Mesothelial cell of epicardium (in vitro differentiated cells): ENCODE results near the gene PTPRF. TPM values are rescaled to one million over a fixed set of nuclear protein-coding genes. Genes with fewer than 3 reads are reported as not detected.

Experiments
- DNase-seq, 2 experiments: peaks; one replicate each; pipeline ENCODE4 v3.0.0; 2021; ENCODE audit warnings: low spot score in 2 of 2; ENCODE audit not compliant: unreplicated experiment in 2 of 2
- H3K27ac Mint-ChIP-seq: 2 replicates; pipeline ENCODE4 v1.8.0; 2021; ENCODE audit warnings: mixed read lengths
- H3K27me3 Mint-ChIP-seq: 2 replicates; pipeline ENCODE4 v1.8.0; 2021; ENCODE audit warnings: low read depth, mixed read lengths
- H3K36me3 Mint-ChIP-seq: 2 replicates; pipeline ENCODE4 v1.8.0; 2021; ENCODE audit warnings: mixed read lengths
- H3K4me1 Mint-ChIP-seq: 2 replicates; pipeline ENCODE4 v1.8.0; 2021; ENCODE audit warnings: mixed read lengths
- H3K4me3 Mint-ChIP-seq: 2 replicates; pipeline ENCODE4 v1.8.0; 2021; ENCODE audit warnings: mild to moderate bottlenecking, moderate library complexity, mixed read lengths
- H3K9me3 Mint-ChIP-seq: 2 replicates; pipeline ENCODE4 v1.8.0; 2021; ENCODE audit warnings: mixed read lengths
- total RNA-seq: library from RNA; stranded (reverse); gene quantifications from 3 replicates; pipeline ENCODE4 v1.2.1, GENCODE V29; 2021
- TF ChIP-seq, protein P1 (sequence below): fragments of 200-600 bp; sonication (generic); IDR thresholded peaks from one replicate; pipeline ENCODE4 v1.5.0; 2021; ENCODE audit warnings: antibody characterized with exemption; ENCODE audit not compliant: unreplicated experiment

PTPRF gene
- total RNA-seq, 1 donor from 2014 or later: 464 TPM

DNA sequence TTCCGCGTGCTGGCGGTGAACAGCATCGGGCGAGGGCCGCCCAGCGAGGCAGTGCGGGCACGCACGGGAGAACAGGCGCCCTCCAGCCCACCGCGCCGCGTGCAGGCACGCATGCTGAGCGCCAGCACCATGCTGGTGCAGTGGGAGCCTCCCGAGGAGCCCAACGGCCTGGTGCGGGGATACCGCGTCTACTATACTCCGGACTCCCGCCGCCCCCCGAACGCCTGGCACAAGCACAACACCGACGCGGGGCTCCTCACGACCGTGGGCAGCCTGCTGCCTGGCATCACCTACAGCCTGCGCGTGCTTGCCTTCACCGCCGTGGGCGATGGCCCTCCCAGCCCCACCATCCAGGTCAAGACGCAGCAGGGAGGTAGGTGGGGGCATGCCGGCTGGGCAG is 60.5 kb downstream of the PTPRF start:
- Mint-ChIP-seq H3K9me3 (no peaks in the 10 kb centered on the region), H3K4me3 (no peak overlapping the region), H3K4me1 (peaks cover 11% of the 10 kb centered on the region), H3K27ac (no peak overlapping the region), H3K36me3 (peaks cover 28% of the 10 kb centered on the region), H3K27me3 (no peaks in the 10 kb centered on the region)
- TF ChIP-seq, protein P1, sequence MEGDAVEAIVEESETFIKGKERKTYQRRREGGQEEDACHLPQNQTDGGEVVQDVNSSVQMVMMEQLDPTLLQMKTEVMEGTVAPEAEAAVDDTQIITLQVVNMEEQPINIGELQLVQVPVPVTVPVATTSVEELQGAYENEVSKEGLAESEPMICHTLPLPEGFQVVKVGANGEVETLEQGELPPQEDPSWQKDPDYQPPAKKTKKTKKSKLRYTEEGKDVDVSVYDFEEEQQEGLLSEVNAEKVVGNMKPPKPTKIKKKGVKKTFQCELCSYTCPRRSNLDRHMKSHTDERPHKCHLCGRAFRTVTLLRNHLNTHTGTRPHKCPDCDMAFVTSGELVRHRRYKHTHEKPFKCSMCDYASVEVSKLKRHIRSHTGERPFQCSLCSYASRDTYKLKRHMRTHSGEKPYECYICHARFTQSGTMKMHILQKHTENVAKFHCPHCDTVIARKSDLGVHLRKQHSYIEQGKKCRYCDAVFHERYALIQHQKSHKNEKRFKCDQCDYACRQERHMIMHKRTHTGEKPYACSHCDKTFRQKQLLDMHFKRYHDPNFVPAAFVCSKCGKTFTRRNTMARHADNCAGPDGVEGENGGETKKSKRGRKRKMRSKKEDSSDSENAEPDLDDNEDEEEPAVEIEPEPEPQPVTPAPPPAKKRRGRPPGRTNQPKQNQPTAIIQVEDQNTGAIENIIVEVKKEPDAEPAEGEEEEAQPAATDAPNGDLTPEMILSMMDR: no peak
- DNase-seq: no peak

DNA sequence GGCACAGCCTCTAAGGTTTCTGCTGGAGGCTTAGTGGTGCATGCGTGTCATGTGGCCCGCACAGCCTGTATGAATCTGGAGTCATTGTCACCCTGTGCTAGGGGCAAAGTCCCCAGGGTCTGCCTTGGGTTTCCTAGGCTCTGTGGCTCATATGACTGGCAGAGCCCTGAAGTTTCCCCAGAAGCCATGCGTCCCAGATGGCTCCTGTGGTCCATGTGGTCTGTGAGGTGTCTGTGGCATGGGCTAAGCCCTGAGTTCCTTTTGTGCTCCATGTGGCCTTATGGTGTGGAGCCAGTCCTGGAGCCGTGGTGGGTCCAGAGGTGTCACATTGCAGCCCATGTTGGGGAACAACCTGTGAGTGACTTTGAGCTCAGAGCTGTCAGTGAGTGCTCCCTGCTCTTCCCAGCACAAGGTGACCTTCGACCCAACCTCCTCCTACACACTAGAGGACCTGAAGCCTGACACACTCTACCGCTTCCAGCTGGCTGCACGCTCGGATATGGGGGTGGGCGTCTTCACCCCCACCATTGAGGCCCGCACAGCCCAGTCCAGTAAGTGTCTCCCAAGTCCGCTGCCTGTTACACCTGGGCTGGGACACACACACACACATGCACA is 61.5 kb downstream of the PTPRF start:
- H3K36me3 Mint-ChIP-seq: peaks cover 28% of the 10 kb centered on the region
- H3K4me1 Mint-ChIP-seq: peaks cover 3% of the 10 kb centered on the region
- no peaks in the 10 kb centered on the region for H3K9me3 Mint-ChIP-seq
- no peak for DNase-seq
- no peak overlapping the region for H3K4me3 Mint-ChIP-seq
- TF ChIP-seq, protein P1: no peak
- no peak overlapping the region for H3K27ac Mint-ChIP-seq
- H3K27me3 Mint-ChIP-seq: no peaks in the 10 kb centered on the region

DNA sequence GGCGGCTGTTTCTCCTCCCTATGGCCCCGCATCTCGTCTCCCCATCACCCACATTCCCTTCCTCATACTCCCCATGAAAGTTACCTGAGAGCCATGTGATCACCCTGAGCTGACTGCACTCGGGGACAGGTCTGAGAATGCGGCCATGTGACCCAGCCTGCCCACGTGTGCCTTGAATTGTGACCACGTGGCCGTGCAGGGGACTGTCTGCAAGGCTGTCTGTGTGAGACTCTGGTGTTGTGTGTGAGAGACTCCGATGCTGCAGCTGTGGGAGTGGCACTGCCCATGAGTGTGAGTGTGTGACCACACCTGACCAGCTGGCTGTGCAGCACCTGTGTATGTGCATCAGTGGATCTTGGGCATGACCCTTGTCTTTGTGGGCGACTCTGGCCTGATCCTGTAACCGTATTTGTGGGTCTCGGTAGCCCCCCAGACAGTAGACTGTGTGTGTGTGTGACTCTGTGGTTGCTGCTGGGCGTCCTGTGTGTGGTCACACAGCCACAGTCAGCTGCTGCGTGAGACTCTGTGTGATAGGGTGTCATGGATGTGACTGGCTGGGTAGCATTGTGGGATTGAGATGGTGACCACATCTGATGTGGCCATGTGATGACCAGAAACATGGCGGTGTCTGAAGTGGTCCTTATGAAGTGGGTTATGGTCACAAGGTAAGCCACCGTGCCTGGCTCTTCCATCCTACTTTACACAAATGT is 62.4 kb downstream of the PTPRF start:
- H3K9me3 Mint-ChIP-seq: no peaks in the 10 kb centered on the region
- TF ChIP-seq, protein P1: no peak
- H3K36me3 Mint-ChIP-seq: peaks cover 28% of the 10 kb centered on the region
- no peak overlapping the region for H3K4me3 Mint-ChIP-seq
- no peak overlapping the region for H3K27ac Mint-ChIP-seq
- H3K27me3 Mint-ChIP-seq: no peaks in the 10 kb centered on the region
- H3K4me1 Mint-ChIP-seq: no peaks in the 10 kb centered on the region
- DNase-seq: no peak

DNA sequence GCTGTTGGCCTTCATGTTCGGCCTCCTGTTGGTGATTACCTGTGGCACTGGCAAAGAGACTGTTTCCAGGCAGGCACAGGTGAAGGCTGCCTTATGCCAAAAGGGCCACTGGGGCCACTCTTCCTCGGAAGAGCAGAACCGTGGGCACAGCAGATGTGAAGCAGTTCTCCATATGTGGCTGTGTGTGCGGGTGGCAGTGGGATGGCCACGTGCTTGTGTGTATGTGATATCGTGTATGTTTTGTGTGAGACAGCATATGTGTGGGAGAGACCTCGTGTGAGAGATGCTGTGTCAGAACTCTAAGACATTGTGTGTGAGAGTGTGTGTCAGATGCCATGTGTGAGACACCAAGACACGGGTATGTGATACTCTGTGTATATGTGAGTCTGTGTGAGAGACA is 65.9 kb downstream of the PTPRF start:
- no peaks in the 10 kb centered on the region for H3K9me3 Mint-ChIP-seq
- TF ChIP-seq, protein P1: no peak
- DNase-seq: no peak
- no peak overlapping the region for H3K4me3 Mint-ChIP-seq
- H3K36me3 Mint-ChIP-seq: peaks cover 16% of the 10 kb centered on the region
- H3K27me3 Mint-ChIP-seq: no peaks in the 10 kb centered on the region
- no peak overlapping the region for H3K27ac Mint-ChIP-seq
- H3K4me1 Mint-ChIP-seq: no peaks in the 10 kb centered on the region

DNA sequence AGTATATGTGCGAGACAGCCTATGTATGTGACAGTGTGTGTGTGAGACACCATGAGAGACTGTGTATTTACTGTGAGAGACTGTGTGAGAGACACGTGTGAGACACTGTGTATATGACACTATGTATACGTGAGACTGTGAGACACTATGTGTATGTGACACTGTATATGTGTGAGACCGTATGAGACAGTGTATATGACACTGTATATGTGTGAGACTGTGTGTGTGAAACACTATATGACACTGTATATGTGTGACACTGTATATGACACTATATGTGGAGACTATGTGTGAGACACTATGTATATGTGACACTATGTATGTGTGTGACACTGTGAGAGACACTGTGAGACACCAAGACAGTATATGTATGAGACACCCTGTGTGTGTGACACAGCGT is 66.3 kb downstream of the PTPRF start:
- TF ChIP-seq, protein P1: no peak
- no peak for DNase-seq
- Mint-ChIP-seq H3K36me3 (peaks cover 16% of the 10 kb centered on the region), H3K9me3 (no peaks in the 10 kb centered on the region), H3K4me3 (no peak overlapping the region), H3K27ac (no peak overlapping the region), H3K4me1 (no peaks in the 10 kb centered on the region), H3K27me3 (no peaks in the 10 kb centered on the region)
